ENCODE results near the gene VAMP5.

GRCh38 chr2:85598594-85599340, 14.5 kb downstream of the VAMP5 start:
- TF ChIP-seq CTCF (IDR thresholded peaks at IDR 0.05) = no peak
- TF ChIP-seq CREM (CRISPR knock-in tag; IDR thresholded peaks at IDR 0.05) = no peak
- TF ChIP-seq IRF1 (CRISPR knock-in tag; IDR thresholded peaks at IDR 0.05) = no peak
- no peak for TF ChIP-seq JAZF1 (CRISPR knock-in tag; IDR thresholded peaks at IDR 0.05)
- no peak for TF ChIP-seq USF2 (CRISPR knock-in tag; IDR thresholded peaks at IDR 0.05)
- TF ChIP-seq CREB1 (CRISPR knock-in tag; IDR thresholded peaks at IDR 0.05) = no peak
- TF ChIP-seq USF1 (CRISPR knock-in tag; IDR thresholded peaks at IDR 0.05) = no peak
- no peak for TF ChIP-seq NR2C2 (CRISPR knock-in tag; IDR thresholded peaks at IDR 0.05)
